NCI-H2107 treated with DMSO at 0.1 percent for 48 hours (cell line): ENCODE results near the gene BMAL1.
A peak's percentile ranks its signal among the peaks of the same experiment; 100 is the strongest.
"Not testable (repeated sequence)": the region's sequence is repeated elsewhere in the genome, so short reads cannot be mapped to it uniquely, and the experiment has no call there.

Experiments used
- DNase-seq: peaks from one replicate; lab custom pipeline; 2025; ENCODE audit not compliant: unreplicated experiment; lab: John Stamatoyannopoulos, UW

BMAL1 gene

DNA sequence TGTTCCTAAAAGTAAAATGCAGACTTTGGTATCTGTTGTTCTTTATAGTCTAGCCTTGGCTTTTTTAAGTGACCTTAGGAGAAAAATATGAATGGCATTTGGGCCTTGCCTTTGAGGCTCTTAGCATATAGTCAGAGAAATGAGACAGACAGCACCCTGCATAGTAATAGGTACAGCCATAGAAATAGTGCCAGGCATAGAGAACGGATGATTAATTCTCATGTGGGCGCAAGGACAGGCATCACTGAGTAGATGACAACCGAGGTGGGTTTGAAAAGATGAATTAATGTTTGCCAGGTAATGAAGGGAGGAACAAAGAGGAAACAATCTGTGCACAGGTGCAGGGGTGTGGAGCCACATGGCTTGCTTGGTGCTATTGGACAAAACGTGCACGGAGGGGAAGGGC lies 90.5 kb downstream of the BMAL1 start:
- DNase-seq, result no peak

DNA sequence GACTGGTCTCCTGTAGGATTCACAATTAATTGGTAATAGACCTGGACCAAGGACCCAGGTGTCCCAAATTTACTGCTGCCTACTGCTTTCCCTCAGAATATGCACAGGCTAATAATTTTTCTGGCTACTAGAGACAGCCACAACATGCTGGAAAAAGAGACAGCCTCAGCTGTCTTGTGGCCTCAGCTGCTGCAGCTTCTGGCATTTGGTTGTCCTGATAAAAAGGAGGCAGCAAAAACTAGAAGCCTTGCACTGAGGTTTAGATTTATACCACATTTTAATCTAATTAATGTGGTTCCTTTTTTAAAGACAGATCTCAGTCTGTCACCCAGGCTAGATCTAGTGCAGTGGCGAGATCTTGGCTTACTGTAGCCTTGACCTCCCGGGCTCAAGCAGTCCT lies 95.6 kb downstream of the BMAL1 start:
- DNase-seq, result no peak

DNA sequence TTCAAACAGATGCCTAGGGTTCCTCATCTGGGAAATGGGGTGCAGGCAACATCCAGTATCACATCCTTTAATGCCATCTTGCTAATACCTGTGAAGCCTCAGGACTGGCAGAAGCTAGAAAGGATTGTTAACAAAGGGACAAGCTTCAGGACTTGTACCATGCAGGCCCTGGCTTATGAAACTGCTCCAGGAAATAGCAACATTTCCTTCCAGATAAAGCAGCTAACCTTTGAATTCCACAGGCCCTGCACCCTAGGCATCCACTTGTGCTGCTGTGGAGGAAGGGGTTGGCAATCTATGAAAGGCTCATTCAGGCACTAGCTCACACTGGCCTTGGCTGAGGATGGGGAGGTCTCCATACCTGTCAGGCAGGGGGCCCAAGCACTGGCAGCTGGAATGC lies 98.2 kb downstream of the BMAL1 start:
- no peak for DNase-seq

DNA sequence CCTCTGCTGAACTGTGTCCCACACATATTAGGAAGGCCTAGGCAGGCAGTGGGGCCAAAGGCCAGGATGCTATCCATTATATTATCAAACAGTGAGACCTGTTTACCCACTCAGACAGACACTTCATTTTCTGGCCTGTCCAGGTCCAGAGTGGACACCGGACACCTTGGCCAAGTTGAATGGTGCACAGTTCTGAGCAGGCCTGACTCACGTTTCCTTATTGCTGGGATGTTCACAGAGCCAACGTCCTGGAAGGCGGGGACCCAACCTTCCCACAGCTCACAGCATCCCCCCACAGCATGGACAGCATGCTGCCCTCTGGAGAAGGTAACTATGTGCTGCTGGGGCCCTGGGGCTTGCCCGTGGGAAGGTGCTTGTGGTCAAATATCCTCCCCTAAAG lies 98.8 kb downstream of the BMAL1 start:
- no peak for DNase-seq

DNA sequence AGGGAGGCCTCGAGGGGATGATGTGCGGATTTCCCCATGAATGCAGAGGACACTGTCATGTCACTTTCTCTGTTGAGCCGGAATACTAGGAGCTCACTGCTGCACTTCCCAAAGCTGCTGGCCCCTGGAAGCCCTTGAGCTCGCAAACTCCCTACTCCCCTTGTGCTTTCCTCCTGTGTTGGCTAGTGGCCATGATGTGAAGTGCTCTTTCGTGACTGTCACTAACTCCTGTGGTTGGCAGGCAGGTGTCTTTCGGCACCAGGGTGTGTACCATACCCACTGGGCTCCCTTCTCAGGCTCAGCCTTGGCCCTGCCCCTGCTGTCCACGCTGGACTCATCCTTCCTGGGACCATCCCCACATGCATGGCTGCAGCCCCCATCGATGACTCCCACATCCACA lies 99.2 kb downstream of the BMAL1 start:
- DNase-seq, result peak; percentile 65

DNA sequence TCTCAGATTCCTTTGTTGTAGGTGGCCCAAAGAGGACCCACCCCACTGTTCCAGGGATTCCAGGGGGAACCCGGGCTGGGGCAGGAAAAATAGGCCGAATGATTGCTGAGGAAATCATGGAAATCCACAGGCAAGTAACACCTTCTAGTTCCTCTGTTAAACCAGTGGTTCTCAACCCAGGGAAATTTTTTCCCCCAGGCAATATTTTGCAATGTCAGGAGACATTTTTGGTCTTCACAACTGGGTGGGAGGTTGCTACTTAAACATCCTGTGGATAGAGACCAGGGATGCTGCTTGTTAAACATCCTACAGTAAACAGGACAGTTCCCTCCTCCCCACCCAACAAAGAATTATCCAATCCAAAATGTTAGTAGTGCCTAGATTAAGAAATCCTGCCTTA lies 100.7 kb downstream of the BMAL1 start:
- no peak for DNase-seq

DNA sequence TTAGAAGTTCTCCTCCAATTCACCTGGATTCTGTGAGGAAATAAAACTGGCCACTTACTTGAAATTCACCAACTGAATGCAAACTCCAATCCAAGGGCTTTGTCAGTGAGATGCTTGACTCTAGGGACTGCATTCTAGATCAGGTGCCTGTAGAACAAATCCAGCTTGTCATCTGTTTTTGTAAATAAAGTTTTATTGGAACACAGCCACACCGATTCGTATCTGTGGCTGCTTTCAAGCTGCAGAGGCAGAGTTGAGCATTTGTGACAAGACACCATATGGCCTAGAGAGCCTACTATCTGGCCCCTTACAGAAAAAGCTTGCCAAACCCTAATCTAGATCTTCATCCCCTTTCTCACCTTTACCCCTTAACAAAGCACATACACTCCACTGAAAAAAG lies 103.1 kb downstream of the BMAL1 start:
- DNase-seq, result no peak

DNA sequence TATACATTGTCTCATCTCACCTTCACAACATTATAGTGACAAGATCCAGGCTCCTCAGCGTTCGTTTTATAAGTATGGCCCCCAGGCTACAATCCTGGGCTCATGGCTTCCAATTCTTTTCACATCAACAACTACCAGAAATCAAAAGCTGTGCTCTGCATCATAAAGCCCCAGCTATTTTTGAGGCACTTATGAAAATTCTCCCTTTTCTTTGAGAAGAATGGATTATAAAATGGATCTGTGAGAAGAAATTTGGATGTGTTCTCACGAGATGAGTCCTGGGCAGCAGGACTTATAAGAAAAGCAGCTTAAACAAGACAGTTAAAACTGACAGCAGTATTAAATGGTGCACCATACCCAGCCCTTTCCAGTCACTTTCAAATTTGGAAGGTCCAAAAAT lies 105.2 kb downstream of the BMAL1 start:
- no peak for DNase-seq

DNA sequence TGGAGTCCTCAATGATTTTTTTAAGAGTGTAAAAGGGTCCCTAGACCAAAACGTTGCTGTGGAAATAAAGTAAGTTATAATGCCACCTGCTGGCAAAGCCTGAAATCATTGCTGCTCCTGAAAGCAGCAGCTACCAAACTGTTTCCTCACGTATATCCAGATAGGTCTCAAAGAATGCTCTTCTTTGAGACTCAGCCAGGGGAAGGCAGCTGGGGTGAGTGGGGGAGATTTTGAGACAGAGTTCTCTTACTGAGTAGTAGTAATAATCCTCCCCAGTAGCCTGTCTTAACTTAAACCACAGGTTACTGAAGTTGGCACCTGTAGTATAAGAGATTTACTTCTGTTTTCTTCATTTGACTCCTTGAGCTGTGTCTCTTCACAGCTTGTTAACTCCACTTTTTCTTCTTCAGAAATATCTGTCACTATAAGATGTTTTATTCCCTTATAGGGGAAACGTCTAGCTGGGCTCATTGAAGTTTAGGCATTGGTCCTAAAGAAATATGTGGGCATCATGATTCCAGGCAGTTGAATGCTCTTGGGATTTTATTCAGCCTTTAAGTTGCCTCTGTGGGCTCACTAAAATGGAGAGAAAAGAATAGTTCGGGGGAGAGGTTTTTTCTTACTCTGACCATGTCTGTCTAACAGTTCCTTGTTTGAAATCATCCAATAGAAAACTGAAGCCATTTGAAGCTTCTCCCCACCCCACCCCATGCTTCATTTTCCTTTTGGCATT lies 107.5 kb downstream of the BMAL1 start:
- peak; percentile 3 for DNase-seq

DNA sequence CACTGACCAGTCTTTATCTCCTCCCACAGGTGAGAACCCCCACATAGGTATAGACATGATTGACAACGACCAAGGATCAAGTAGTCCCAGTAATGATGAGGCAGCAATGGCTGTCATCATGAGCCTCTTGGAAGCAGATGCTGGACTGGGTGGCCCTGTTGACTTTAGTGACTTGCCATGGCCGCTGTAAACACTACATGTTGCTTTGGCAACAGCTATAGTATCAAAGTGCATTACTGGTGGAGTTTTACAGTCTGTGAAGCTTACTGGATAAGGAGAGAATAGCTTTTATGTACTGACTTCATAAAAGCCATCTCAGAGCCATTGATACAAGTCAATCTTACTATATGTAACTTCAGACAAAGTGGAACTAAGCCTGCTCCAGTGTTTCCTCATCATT lies 109.0 kb downstream of the BMAL1 start:
- DNase-seq, result no peak

DNA sequence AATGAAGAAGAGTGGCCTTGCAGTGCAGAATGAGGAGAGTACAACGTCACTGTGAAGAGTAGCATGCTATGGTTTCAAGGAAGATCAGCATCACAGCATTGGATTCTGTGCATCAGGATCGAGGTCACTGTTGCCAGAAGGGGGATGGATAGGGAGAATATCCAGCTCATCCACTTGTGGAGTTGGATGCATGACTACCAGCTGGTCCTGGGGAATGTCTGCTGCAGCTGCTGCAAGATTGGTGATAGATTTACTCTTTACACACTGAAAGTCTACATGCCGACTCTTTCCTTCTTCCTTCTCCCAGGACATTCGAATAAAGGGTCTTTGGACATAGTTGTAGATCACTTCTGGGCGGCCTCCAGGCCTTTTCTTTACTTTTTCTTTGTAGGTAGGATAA lies 111.2 kb downstream of the BMAL1 start:
- DNase-seq, result no peak

DNA sequence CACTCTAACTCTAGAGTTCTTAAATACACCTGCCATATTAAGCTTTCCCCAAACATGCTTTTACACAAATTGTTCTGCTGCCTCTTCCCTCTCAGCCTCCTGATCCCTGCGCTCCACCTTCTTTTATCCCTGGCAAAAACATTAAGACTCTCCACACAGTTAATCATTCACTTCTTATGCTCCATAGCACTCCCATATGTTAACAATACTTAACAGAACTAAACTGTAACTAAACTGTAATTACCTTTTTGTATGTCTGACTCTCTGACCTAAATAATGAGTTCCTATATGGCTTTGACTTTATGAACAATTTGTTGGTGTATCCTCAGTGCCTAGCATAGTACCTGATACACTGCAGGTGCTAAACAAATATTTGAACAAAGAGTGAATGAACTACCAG lies 113.6 kb downstream of the BMAL1 start:
- no peak for DNase-seq

DNA sequence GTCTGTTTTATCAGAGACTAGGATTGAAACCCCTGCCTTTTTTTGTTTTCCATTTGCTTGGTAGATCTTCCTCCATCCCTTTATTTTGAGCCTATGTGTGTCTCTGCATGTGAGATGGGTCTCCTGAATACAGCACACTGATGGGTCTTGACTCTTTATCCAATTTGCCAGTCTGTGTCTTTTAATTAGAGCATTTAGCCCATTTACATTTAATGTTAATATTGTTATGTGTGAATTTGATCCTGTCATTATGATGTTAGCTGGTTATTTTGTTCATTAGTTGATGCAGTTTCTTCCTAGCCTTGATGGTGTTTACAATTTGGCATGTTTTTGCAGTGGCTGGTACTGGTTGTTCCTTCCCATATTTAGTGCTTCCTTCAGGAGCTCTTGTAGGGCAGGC lies 120.7 kb downstream of the BMAL1 start:
- DNase-seq, result not testable (repeated sequence)

DNA sequence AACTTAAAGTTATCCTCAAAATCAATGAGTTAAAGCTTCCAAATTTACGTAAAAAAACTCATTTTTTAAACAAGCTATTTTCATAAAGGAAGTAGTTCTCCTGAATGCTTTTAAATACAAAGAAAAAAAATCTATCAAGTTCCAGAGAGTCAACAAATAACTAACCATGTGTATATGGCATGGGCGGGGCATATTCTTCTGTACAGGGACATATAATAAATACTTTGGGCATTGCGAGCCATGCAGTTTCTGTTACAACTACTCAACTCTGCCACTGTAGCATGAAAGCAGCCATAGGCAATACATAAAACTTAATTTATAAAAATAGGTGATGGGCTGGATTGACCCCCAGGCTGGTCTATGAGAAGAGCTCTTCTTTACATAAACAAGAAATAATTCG lies 127.6 kb downstream of the BMAL1 start:
- no peak for DNase-seq

DNA sequence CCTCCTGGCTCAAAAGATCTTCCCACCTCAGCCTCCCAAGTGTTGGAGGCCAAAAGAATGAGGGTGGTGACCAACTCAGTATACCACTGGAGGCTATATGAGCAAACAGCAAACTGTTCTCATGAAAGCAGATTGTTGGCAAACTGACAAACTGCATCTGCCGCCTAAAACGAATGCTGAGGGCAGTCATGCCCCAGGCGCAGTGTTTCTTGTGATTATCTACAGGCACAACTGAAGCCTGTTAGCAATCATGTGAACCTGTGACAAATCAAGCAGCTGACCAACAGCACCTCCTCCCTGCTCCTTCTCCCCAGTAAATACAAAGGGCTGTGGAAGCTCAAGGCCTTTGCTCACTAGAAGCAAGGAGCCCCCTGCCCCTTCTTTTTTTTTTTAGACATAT lies 137.6 kb downstream of the BMAL1 start:
- DNase-seq, result no peak

DNA sequence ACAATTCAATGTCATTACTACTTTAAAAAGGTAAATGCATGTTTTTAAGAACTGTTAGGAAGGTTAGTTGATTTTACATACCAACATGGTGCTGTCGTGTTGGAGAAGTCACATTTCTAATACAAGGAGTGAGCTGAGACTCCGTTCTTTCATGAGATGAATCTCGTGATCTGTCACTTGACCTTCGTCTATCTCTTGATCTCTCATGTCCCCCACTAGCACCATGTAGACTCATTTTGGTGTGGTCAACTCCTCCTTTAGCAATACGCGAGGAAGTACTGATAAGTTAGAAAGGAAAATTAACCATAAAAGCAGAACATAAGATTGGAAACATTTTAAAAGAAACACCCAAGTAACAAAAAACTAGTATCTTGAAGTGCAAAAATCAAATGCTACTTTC lies 144.0 kb downstream of the BMAL1 start:
- DNase-seq, result no peak

DNA sequence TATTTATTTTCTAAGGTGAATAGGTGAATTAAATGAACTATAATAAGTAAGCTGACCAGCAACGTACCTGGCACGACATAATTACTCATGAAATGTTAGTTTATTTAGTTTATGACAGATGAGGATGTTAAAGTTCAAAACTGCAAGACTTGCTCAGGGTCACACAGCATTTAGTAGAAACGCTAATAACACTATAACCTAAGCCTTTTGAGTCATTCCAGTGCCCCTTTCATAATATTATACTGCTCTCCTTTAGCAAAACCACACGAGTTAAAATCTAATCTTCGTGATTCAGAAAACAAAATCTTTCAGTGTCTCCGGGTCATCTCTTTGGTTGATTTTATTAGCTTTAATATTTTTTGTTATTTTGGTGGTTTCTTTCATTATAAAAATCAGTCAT lies 145.8 kb downstream of the BMAL1 start:
- DNase-seq, result no peak

DNA sequence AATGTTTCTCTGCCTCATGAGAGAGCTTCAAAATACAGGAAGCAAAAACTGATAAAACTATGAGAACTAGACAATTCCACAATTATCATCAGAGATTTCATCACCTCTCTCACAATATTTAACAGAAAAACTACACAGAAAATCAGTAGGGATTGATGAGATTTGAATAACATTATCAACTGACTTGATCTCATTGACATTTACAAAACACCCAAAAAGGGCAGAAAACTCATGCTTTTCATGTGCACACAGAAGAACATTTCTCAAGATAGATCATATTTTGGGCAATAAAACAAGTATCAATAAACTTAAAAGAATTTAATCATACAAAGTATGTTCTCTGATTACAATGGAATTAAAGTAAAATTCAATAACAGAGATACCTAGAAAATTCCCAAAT lies 149.8 kb downstream of the BMAL1 start:
- no peak for DNase-seq

DNA sequence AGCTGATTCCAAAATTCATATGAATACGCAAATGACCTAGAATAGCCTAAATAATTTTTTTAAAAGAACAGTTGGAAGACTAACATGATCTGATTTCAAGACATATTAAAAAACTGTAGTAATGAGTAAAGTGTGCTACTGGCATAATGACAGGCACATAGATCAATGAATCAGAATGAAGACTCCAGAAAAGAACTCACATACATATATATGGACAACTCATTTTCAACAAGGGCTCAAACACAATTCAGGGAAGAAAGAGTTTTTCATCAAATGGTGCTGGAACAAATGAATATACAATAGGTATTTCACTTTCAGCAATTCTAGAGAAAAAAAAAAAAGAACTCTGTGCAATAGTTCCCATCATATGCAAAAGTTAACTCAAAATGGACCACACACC lies 151.7 kb downstream of the BMAL1 start:
- no peak for DNase-seq

DNA sequence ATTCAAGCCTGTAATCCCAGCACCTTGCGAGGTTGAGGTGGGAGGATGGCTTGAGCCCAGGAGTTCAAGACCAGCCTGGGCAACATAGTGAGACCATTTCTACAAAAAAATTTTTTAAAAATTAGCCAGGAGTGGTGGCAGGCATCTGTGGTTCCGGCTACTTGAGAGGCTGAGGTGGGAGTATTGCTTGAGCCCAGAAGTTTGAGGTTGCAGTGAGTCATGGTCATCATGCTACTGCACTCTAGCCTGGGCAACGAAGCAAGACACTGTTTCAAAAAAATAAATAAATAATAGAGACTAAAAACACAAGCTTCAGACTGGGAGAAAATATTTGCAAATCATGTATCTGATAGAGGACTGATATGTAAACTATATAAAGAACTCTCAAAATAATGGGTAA lies 152.2 kb downstream of the BMAL1 start:
- no peak for DNase-seq

DNA sequence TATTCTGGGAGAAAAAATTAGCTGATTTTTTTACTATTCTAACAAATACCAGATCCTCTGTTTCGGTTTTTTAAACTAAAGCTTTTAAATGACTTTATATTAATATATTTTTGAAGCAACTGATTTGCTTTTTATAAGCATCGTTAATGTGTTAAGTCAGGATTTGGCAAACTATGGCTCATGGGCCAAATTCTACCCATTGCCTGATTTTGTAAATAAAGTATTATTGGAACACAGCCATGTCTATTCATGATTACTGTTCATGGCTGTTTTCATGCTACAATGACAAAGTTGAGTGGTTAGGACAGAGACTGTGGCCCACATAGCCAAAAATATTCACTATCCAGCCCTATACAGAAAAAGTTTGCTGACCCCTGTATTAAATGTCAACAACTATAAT lies 155.8 kb downstream of the BMAL1 start:
- no peak for DNase-seq

DNA sequence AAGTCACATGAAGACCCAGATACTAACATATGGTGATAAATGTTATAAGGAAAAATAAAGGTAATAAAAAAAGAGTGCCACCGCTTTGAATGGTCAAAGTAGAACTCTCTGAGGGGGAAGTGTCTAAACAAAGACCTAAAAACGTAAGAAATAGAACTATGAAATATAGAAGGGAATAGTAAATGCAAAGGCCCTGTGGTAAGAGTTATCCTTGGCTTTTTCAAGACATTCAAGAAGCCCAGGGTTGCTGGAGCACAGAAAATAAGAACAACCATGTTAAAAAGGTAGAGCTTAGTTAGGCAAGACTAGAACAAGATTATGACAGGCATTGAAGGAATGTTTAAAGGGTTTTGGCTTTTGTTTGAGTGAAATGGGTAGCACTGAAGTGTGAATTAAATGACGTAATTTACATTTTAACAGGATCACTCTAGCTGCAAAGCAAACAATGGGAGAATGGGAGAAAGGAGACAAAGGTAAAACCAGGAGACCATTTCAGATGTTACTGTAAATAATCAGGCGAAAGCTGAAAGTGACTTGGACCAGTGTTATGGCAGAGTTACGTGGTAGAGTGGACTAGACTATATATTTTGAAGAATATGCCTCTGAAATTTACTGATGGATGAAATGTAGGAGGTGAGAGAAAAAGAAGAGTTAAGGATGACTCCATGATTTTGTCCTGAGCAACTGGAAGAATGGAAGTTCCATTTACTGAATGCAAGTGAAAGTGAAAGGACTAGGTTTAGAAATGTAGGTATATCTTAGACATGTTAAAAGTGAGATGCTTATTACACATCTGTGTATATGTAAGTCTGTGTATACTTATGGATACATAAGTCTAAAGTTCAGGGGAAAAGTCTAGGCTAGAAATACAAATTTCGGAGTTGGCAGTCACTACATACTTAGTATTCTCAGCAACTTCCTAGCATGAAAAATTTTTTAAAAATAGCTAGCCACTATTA lies 156.9 kb downstream of the BMAL1 start:
- peak; percentile 13 for DNase-seq
